ENCODE measurements around the gene NCKAP5. TPM values are rescaled to one million over a fixed set of nuclear protein-coding genes. Genes with fewer than 3 reads are reported as not detected.

Gene NCKAP5
- total and polyA plus RNA-seq, 9 of the 15 experiments (the other 6 are each of a cell fraction or from before 2014, with no cell fraction given), result not detected

DNA sequence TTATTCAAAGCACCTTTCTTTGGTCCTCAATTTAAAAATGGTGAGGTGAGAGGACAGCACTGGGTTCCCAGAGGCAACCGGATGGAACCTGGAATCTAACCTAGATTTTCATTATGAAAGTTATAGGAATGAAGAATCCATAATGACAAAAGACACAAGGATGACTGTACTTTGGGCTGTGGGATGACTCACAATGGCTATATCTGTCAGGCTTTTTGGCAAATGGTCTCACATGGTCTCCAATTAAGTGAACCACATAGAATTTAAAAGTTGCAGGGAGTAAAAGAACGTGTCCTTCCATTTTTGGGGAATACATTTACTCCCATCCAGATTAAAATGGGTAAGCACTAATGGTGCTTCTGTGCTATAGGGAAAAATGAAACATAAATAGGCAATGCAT lies 866.5 kb downstream of the NCKAP5 start (continued):
- TF ChIP-seq, protein P1, sequence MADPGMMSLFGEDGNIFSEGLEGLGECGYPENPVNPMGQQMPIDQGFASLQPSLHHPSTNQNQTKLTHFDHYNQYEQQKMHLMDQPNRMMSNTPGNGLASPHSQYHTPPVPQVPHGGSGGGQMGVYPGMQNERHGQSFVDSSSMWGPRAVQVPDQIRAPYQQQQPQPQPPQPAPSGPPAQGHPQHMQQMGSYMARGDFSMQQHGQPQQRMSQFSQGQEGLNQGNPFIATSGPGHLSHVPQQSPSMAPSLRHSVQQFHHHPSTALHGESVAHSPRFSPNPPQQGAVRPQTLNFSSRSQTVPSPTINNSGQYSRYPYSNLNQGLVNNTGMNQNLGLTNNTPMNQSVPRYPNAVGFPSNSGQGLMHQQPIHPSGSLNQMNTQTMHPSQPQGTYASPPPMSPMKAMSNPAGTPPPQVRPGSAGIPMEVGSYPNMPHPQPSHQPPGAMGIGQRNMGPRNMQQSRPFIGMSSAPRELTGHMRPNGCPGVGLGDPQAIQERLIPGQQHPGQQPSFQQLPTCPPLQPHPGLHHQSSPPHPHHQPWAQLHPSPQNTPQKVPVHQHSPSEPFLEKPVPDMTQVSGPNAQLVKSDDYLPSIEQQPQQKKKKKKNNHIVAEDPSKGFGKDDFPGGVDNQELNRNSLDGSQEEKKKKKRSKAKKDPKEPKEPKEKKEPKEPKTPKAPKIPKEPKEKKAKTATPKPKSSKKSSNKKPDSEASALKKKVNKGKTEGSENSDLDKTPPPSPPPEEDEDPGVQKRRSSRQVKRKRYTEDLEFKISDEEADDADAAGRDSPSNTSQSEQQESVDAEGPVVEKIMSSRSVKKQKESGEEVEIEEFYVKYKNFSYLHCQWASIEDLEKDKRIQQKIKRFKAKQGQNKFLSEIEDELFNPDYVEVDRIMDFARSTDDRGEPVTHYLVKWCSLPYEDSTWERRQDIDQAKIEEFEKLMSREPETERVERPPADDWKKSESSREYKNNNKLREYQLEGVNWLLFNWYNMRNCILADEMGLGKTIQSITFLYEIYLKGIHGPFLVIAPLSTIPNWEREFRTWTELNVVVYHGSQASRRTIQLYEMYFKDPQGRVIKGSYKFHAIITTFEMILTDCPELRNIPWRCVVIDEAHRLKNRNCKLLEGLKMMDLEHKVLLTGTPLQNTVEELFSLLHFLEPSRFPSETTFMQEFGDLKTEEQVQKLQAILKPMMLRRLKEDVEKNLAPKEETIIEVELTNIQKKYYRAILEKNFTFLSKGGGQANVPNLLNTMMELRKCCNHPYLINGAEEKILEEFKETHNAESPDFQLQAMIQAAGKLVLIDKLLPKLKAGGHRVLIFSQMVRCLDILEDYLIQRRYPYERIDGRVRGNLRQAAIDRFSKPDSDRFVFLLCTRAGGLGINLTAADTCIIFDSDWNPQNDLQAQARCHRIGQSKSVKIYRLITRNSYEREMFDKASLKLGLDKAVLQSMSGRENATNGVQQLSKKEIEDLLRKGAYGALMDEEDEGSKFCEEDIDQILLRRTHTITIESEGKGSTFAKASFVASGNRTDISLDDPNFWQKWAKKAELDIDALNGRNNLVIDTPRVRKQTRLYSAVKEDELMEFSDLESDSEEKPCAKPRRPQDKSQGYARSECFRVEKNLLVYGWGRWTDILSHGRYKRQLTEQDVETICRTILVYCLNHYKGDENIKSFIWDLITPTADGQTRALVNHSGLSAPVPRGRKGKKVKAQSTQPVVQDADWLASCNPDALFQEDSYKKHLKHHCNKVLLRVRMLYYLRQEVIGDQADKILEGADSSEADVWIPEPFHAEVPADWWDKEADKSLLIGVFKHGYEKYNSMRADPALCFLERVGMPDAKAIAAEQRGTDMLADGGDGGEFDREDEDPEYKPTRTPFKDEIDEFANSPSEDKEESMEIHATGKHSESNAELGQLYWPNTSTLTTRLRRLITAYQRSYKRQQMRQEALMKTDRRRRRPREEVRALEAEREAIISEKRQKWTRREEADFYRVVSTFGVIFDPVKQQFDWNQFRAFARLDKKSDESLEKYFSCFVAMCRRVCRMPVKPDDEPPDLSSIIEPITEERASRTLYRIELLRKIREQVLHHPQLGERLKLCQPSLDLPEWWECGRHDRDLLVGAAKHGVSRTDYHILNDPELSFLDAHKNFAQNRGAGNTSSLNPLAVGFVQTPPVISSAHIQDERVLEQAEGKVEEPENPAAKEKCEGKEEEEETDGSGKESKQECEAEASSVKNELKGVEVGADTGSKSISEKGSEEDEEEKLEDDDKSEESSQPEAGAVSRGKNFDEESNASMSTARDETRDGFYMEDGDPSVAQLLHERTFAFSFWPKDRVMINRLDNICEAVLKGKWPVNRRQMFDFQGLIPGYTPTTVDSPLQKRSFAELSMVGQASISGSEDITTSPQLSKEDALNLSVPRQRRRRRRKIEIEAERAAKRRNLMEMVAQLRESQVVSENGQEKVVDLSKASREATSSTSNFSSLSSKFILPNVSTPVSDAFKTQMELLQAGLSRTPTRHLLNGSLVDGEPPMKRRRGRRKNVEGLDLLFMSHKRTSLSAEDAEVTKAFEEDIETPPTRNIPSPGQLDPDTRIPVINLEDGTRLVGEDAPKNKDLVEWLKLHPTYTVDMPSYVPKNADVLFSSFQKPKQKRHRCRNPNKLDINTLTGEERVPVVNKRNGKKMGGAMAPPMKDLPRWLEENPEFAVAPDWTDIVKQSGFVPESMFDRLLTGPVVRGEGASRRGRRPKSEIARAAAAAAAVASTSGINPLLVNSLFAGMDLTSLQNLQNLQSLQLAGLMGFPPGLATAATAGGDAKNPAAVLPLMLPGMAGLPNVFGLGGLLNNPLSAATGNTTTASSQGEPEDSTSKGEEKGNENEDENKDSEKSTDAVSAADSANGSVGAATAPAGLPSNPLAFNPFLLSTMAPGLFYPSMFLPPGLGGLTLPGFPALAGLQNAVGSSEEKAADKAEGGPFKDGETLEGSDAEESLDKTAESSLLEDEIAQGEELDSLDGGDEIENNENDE (IDR thresholded peaks at IDR 0.05; ENCODE audit: low read depth, low read length), result no peak
- TF ChIP-seq SMAD1 (IDR thresholded peaks at IDR 0.05; ENCODE audit: low read depth, low read length, partially characterized antibody) (no peak), GABPA (tag; conservative IDR thresholded peaks at IDR 0.05; ENCODE audit: low read depth) (no peak), JUNB (CRISPR knock-in tag; conservative IDR thresholded peaks at IDR 0.05) (no peak), LARP7 (IDR thresholded peaks at IDR 0.05) (no peak)
- TF ChIP-seq, protein P2, sequence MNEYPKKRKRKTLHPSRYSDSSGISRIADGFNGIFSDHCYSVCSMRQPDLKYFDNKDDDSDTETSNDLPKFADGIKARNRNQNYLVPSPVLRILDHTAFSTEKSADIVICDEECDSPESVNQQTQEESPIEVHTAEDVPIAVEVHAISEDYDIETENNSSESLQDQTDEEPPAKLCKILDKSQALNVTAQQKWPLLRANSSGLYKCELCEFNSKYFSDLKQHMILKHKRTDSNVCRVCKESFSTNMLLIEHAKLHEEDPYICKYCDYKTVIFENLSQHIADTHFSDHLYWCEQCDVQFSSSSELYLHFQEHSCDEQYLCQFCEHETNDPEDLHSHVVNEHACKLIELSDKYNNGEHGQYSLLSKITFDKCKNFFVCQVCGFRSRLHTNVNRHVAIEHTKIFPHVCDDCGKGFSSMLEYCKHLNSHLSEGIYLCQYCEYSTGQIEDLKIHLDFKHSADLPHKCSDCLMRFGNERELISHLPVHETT (CRISPR knock-in tag; conservative IDR thresholded peaks at IDR 0.05 in 1 of 2, IDR thresholded peaks at IDR 0.05 in 1 of 2), result no peak
- TF ChIP-seq, protein P3, sequence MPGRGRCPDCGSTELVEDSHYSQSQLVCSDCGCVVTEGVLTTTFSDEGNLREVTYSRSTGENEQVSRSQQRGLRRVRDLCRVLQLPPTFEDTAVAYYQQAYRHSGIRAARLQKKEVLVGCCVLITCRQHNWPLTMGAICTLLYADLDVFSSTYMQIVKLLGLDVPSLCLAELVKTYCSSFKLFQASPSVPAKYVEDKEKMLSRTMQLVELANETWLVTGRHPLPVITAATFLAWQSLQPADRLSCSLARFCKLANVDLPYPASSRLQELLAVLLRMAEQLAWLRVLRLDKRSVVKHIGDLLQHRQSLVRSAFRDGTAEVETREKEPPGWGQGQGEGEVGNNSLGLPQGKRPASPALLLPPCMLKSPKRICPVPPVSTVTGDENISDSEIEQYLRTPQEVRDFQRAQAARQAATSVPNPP (IDR thresholded peaks at IDR 0.05; ENCODE audit: borderline replicate concordance, insufficient read depth, insufficient read length), result no peak
- TF ChIP-seq, protein P4, sequence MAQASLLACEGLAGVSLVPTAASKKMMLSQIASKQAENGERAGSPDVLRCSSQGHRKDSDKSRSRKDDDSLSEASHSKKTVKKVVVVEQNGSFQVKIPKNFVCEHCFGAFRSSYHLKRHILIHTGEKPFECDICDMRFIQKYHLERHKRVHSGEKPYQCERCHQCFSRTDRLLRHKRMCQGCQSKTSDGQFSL (CRISPR knock-in tag; IDR thresholded peaks at IDR 0.05), result no peak
- TF ChIP-seq, protein P4 (tag; IDR thresholded peaks at IDR 0.05), result no peak
- TF ChIP-seq, protein P5, sequence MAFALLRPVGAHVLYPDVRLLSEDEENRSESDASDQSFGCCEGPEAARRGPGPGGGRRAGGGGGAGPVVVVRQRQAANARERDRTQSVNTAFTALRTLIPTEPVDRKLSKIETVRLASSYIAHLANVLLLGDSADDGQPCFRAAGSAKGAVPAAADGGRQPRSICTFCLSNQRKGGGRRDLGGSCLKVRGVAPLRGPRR (CRISPR knock-in tag; IDR thresholded peaks at IDR 0.05), result no peak

Measured in K562 (cell line).